Large intestine (tissue), 12 donors: Measurements from ENCODE around the gene DLX6. TPM values are rescaled to one million over a fixed set of nuclear protein-coding genes. Genes with fewer than 3 reads are reported as not detected.

ENCODE experiments used
- DNase-seq, 2 donors: peaks; one replicate each; pipeline versions ENCODE4 v3.0.0 to v3.0.0-alpha.2; 2013
- H3K27ac ChIP-seq: one replicate; pipeline ENCODE4 v1.5.1; 2013; ENCODE audit warnings: low read length
- H3K27me3 ChIP-seq: 2 replicates; pipeline ENCODE4 v1.6.1; 2013; ENCODE audit warnings: low read length; ENCODE audit not compliant: control insufficient read depth, insufficient read depth
- H3K36me3 ChIP-seq: 2 replicates; pipeline ENCODE4 v1.6.1; 2013; ENCODE audit warnings: low read length; ENCODE audit not compliant: control insufficient read depth, insufficient read depth
- H3K4me1 ChIP-seq: one replicate; pipeline ENCODE4 v1.6.1; 2013; ENCODE audit warnings: low read length; ENCODE audit not compliant: control insufficient read depth, insufficient read depth
- H3K4me3 ChIP-seq: one replicate; pipeline ENCODE4 v1.5.1; 2013; ENCODE audit warnings: low read length
- H3K9me3 ChIP-seq: one replicate; pipeline ENCODE4 v1.6.1; 2013; ENCODE audit warnings: mild to moderate bottlenecking, low read depth, low read length, moderate library complexity; ENCODE audit not compliant: control insufficient read depth
- WGBS: methylation state at CpG from one replicate; pipeline ENCODE4 v1.1.5; 2013; ENCODE audit warnings: low lambda C conversion rate; ENCODE audit not compliant: insufficient coverage; 5-methylcytosine and 5-hydroxymethylcytosine counted together
- long read RNA-seq, 11 donors: transcript quantifications; one replicate each; lab custom pipeline, GENCODE V29; 2026
- polyA plus RNA-seq: library from polyadenylated mRNA; unstranded; fragments of 120-200 nt; gene quantifications from one replicate; pipeline ENCODE4 v1.2.1, GENCODE V29; 2013

DLX6 gene
- polyA plus RNA-seq, result 0.04 TPM
- long read RNA-seq, donor 1, result 0 reads
- long read RNA-seq, donor 2, result 0 reads
- long read RNA-seq, donor 3, result 0 reads
- long read RNA-seq, donor 4, result 0 reads
- long read RNA-seq, donor 5, result 0 reads
- long read RNA-seq, donor 6, result 0 reads
- long read RNA-seq, donor 7, result 0 reads
- long read RNA-seq, donor 8, result 0 reads
- long read RNA-seq, donor 9, result 0 reads
- long read RNA-seq, donor 10, result 0 reads
- long read RNA-seq, donor 11, result 0 reads

DNA sequence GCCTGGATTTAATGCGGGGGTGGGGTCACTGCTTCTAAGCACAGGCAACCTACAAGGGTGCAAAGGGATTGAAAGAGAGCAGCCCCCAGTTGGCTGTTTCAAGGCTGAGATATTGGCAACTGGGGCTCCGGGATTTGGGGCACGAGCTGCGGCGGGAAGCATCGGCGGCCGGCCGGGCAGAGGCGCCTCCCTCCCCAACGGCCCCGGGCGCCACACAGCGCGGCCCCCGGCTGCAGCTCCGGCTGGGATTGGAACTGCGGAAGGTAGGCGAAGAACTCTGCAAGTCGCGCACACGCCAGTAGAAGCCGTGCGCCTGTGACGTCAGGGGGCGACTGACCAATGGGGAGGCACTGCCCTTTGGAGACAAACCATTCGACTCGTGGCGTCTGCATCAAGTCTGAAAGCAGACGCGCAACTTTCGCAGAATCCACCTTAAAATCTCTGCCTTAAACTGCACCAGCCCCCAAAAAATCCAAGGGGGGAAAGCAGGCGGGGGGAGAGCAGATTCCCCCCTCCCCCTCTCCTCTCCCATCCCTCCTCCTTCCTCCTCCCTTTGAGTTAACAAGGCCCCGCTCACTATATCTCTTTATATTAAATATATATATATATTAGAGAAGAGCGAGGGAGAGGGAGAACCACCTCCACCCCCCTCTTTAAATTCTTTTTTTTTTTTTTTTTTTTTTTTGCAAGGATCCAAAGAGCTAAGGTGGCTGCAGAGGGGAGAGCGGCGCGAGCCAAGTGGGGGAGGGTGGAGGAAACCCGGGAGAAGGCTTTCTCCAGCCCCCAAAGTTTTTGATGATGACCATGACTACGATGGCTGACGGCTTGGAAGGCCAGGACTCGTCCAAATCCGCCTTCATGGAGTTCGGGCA is at the start of gene DLX6:
Gene DLX6 (plus strand): TSS at position 371 of the 872 bp plus-strand sequence. CDS start 425 bp downstream, at position 796.
- no peak within 1 kb of the TSS for H3K4me3 ChIP-seq
- peak in 1 of 2 donors; percentile 23 for DNase-seq
- WGBS, result no CpG with 5 or more reads among the region's 44 CpGs

DNA sequence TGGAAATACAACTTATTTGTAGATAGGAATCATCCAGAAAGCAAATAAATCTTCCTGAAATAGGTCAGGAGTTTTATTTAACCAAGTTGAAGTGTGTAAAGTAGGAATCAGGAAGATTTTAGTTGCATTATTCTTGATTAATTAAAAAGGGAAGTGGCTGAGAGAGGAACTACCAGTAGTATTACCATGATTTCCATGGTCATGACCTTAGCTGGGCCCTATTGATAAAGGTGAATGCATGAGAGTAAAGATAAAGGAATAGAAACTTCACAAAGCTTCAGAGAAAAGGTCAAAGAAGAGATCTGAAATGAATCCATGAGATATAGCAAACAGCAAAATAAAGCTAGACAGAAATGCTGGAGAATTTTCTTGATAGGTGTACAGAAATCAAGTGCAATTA is 46.2 kb upstream of the DLX6 start:
- no peaks in the 10 kb centered on the region for H3K36me3 ChIP-seq
- DNase-seq, result no peak
- H3K4me3 ChIP-seq, result no peak overlapping the region
- H3K27ac ChIP-seq, result no peak overlapping the region
- H3K4me1 ChIP-seq, result no peaks in the 10 kb centered on the region
- H3K27me3 ChIP-seq, result no peaks in the 10 kb centered on the region
- H3K9me3 ChIP-seq, result no peaks in the 10 kb centered on the region

More for the DNA sequence above, at the start of gene DLX6:
- Histone ChIP-seq H3K27me3 (peaks cover 96% of the 10 kb centered on the region), H3K36me3 (no peaks in the 10 kb centered on the region), H3K4me1 (no peaks in the 10 kb centered on the region), H3K27ac (no peak within 1 kb of the TSS), H3K9me3 (peaks cover 10% of the 10 kb centered on the region)

DNA sequence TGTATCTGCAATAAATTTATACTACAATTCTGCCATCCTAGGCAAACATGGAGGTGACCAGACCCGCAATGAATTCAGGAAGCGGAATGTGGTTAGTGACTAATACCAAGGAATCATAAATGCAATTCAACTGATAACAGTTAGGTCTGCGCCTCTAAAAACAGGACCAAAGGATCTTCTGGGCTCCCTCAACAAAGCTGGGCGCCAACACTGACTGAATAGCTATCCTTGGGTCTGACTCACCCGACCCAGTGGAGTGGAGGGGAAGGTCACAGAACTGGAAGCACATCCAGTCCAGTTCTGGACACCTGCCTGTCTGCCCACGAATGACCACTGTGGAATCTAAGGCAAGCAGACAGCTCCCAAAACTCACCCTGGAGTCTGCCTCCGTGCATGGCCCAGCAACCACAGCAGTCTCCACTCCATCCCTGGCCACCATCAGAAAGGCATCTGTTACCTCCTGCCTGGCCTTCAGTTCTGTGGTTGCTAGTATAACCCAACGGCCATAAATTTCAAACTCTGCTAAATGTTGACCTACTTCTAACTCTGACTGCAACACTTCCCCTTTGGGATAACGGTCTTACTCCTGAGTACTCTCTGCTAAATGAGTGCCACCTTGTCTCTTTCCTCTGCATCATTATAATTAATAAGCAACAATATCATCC is 43.0 kb upstream of the DLX6 start:
- 57% methylated on average over 2 of the region's 9 CpGs for WGBS
- Histone ChIP-seq H3K27ac (no peak overlapping the region), H3K9me3 (no peaks in the 10 kb centered on the region), H3K4me1 (no peaks in the 10 kb centered on the region), H3K27me3 (no peaks in the 10 kb centered on the region), H3K4me3 (no peak overlapping the region), H3K36me3 (no peaks in the 10 kb centered on the region)
- DNase-seq, result no peak

DNA sequence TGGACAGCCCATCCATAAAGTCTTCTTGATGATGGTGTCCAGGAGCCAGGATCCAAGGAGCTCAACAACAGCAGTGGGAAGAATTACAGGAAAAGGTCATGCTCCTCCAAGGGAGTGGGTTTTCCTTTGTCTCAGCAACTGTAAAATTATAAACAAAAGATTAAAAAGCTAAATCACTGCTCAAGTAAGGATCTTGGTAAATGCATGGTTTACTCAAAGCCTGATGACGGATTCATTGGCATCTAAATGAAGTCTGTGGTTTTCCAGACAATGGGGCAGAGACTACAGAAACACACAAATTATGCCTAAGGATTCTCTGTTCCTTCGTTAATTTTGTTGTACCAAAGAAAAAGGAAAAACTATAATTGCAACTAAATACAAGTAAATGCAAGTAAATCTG is 36.4 kb upstream of the DLX6 start:
- Histone ChIP-seq H3K36me3 (no peaks in the 10 kb centered on the region), H3K4me3 (no peak overlapping the region), H3K9me3 (no peaks in the 10 kb centered on the region), H3K27me3 (no peaks in the 10 kb centered on the region), H3K4me1 (no peaks in the 10 kb centered on the region), H3K27ac (no peak overlapping the region)
- WGBS, result 60% methylated on average over 1 of the region's 2 CpGs
- DNase-seq, result no peak

DNA sequence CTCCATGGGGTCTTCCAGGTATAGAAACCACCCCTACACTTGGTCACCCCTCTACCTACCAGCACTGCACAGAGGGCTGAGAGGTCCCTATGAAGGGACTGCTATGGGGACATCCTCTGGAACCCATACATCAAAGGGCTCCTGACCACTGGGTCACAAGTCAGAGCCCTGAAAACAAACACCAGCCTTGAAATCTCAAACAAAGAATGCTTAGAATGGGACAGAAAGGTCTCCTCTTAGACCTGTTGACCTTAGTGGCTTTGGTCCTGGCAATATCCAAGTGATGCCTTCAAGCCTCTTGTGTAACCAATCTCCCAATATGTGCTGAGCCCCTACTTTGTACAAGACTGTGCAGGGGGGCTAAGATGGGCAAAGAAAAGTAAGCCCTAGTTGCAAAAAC is 34.6 kb upstream of the DLX6 start:
- no peaks in the 10 kb centered on the region for H3K27me3 ChIP-seq

DNA sequence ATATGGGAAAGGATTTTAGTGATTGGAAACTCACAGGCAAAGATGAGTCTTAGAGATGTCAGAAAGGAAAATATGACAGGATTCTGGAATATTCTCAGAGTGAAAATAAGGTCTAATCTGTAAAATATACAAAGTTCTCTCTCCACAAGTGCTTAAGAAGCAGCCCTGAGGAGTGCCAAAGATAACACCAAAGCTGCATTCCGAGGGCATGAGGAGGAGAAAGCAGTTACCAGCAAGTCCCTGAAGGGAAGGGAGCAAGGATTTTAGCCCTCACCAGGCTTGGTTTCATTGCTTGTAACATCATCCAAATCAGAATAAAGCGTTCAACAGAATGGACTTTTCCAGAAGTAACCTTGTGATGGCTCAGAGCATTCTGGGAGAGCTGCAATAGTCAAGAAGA is 31.4 kb upstream of the DLX6 start:
- H3K27me3 ChIP-seq, result no peaks in the 10 kb centered on the region
- no peaks in the 10 kb centered on the region for H3K9me3 ChIP-seq
- H3K27ac ChIP-seq, result no peak overlapping the region
- no peak for DNase-seq
- no peak overlapping the region for H3K4me3 ChIP-seq
- no peaks in the 10 kb centered on the region for H3K36me3 ChIP-seq
- H3K4me1 ChIP-seq, result no peaks in the 10 kb centered on the region
- no CpG with 5 or more reads among the region's 2 CpGs for WGBS

More for the DNA sequence above, 34.6 kb upstream of the DLX6 start:
- Histone ChIP-seq H3K27ac (no peak overlapping the region), H3K9me3 (no peaks in the 10 kb centered on the region), H3K4me1 (no peaks in the 10 kb centered on the region), H3K36me3 (no peaks in the 10 kb centered on the region), H3K4me3 (no peak overlapping the region)
- DNase-seq, result no peak

DNA sequence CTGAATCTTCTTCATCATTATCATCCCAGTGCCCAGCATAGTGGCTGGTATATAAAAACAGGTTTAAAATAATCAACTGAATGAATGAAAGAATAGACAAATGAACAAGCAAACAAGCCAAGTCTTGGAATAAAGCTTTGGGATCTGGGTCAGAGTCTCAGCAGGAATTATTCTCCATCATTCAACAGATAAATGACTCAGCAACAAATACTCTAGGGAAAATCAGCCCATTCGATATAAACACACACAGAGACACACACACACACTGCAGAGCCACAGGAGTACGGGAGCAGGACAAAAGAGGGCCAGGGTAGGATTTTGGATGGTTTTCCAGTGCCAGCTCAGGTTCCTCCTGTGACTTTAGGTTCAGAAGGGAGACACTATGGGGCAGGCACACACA is 29.2 kb upstream of the DLX6 start:
- H3K9me3 ChIP-seq, result no peaks in the 10 kb centered on the region
- no CpG with 5 or more reads among the region's 2 CpGs for WGBS
- no peaks in the 10 kb centered on the region for H3K27me3 ChIP-seq
- DNase-seq, result no peak
- no peaks in the 10 kb centered on the region for H3K36me3 ChIP-seq
- H3K27ac ChIP-seq, result no peak overlapping the region
- H3K4me1 ChIP-seq, result no peaks in the 10 kb centered on the region
- H3K4me3 ChIP-seq, result no peak overlapping the region

DNA sequence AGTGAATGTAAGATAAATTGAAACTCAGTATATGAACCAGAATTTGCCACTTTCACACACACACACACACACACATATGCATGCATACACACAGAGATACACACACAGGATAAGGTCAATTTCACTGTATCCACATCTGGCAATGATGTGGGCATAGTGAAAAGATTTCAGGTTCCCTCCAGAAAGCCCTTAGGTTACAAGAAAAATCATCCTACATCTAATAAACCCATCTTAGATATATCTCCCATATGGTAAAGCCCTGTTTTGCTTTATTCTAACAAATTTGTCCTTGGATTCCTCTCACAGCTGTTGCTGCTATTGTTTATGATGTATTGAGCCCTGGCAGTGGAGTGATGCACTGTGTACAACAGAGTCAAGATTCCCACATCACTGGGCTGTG is 27.9 kb upstream of the DLX6 start:
- Histone ChIP-seq H3K36me3 (no peaks in the 10 kb centered on the region), H3K4me1 (no peaks in the 10 kb centered on the region), H3K9me3 (no peaks in the 10 kb centered on the region), H3K27ac (no peak overlapping the region), H3K4me3 (no peak overlapping the region), H3K27me3 (peaks cover under 1% of the 10 kb centered on the region)
- no peak for DNase-seq

DNA sequence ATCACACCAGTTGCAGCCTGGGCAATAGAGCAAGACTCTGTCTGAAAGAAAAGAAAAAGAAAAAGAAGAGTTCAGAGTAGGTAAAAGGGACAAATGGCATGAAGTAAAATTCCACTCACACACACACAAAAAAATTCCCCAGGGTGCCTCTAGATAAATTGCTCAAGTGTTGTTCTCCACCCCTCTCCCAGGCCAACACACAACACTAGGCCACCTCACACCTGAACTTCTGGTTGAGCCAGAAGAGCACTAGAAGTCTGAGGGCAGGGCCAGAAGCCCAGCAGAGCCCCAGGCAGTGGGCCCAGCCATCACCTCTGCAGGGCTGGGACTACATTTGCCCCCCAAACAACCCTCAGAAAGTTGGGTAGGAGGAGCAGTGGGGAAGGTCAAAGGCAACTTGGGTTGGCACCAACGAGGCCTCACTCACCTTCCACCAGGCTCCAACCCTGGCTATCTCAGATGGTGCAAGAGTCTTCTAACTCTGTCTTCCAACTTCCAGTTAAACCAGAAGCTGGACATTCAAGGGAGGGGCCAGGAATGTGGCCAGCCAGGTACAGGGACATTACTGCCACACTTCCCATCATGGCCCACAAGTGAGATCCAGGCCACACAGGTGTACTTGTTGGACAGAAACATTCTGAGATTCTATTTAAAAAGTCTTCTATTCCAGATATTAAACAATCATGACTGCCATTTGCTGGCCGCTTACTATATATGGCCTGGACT is 25.6 kb upstream of the DLX6 start:
- DNase-seq, result no peak
- no peak overlapping the region for H3K4me3 ChIP-seq

DNA sequence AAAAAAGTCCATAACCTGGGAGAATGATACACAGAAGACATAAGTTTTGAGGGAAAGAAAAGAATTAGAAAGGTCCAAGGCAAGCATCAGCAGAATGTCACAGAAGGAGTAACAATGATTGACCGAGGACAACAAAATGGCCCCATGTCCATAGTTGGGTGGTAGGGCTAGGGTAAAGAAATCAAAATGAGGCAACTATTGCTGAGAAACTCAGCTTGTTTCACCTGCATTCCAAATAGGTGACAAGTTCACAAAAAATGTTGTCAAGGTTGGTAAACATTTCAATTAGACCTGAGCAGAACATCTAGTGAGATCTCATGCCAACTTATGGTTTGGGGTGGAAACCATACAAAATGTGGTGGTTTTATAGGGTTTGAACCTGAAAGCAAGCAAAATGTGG is 22.8 kb upstream of the DLX6 start:
- Histone ChIP-seq H3K36me3 (no peaks in the 10 kb centered on the region), H3K27me3 (peaks cover 14% of the 10 kb centered on the region), H3K27ac (no peak overlapping the region), H3K4me1 (no peaks in the 10 kb centered on the region), H3K4me3 (no peak overlapping the region), H3K9me3 (no peaks in the 10 kb centered on the region)
- WGBS, result no CpG with 5 or more reads among the region's 1 CpG
- no peak for DNase-seq

More for the DNA sequence above, 25.6 kb upstream of the DLX6 start:
- WGBS, result no CpG with 5 or more reads among the region's 2 CpGs
- Histone ChIP-seq H3K36me3 (no peaks in the 10 kb centered on the region), H3K27ac (no peak overlapping the region), H3K4me1 (no peaks in the 10 kb centered on the region), H3K9me3 (no peaks in the 10 kb centered on the region), H3K27me3 (peaks cover 3% of the 10 kb centered on the region)
